Measurements from ENCODE around the gene FKBP7.
A peak's percentile ranks its signal among the peaks of the same experiment; 100 is the strongest.
"Not testable (repeated sequence)": the region's sequence is repeated elsewhere in the genome, so short reads cannot be mapped to it uniquely, and the experiment has no call there.

FKBP7 gene

GRCh38 chr2:178448968-178449661 lies 29.3 kb downstream of the FKBP7 start:
- peak overlapping the region in 5 of 11 experiments; percentile 0 to 98 (median 97); a peak in 4 of 22 replicates for H3K9ac ChIP-seq

GRCh38 chr2:178441426-178441825 lies 37.0 kb downstream of the FKBP7 start:
- Histone ChIP-seq H3K4me1 (no peaks in the 10 kb centered on the region), H3K36me3 (peaks cover 89 to 100% (median 99%) of the 10 kb centered on the region in 11 experiments), H3K9ac (no peak overlapping the region), H3K4me2 (no peak overlapping the region), H3K4me3 (no peak overlapping the region), H3K27ac (no peak overlapping the region), H4K20me1 (peaks cover 0 to 27% (median 10%) of the 10 kb centered on the region in 11 experiments; a peak in 13 of 22 replicates), H3K9me3 (replicated peaks in 1 of 11) (no peaks in the 10 kb centered on the region), H3K27me3 (no peaks in the 10 kb centered on the region)
- no peak for TF ChIP-seq Cebpa-rat (IDR thresholded peaks at IDR 0.05)

More at GRCh38 chr2:178448968-178449661, 29.3 kb downstream of the FKBP7 start:
- peak overlapping the region; percentile 69 to 98 (median 90); a peak in 21 of 22 replicates for H3K4me2 ChIP-seq
- peak overlapping the region in 9 of 10 experiments; percentile 73 to 94 (median 83); a peak in 13 of 20 replicates for H3K4me3 ChIP-seq
- H3K27me3 ChIP-seq: no peaks in the 10 kb centered on the region
- H3K27ac ChIP-seq: no peak overlapping the region; a peak in 1 of 22 replicates
- peaks cover 22 to 34% (median 25%) of the 10 kb centered on the region in 10 experiments for H3K4me1 ChIP-seq
- TF ChIP-seq Cebpa-rat (IDR thresholded peaks at IDR 0.05): no peak
- no peaks in the 10 kb centered on the region for H3K9me3 ChIP-seq (replicated peaks in 1 of 11)
- peaks cover 37 to 53% (median 48%) of the 10 kb centered on the region in 11 experiments for H3K36me3 ChIP-seq
- peaks cover 0 to 52% (median 28%) of the 10 kb centered on the region in 11 experiments; a peak in 16 of 22 replicates for H4K20me1 ChIP-seq

DNA sequence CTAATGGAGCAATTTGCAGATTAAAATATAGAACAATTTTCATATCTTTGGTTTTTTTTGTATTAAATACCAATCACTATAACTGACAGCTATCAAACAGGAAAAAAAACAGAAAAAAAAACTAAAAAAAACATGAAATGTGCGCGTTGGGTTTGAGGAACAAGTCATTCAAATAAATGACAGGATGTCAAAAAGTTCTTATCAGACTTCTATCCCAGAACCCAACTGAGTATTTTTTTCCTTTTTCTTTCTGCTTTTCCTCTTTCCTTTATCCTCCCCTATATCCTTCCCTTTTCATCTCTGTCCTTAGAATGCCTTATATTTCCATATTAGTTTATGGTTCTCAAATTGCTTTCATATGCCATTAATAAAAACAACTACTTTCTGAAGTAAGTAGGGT lies 41.7 kb downstream of the FKBP7 start:
- H3K27me3 ChIP-seq: no peaks in the 10 kb centered on the region

GRCh38 chr2:178429336-178429735 lies 49.1 kb downstream of the FKBP7 start:
- peak in 2 of 11 experiments; percentile 37 to 50; a peak in 3 of 22 replicates for TF ChIP-seq Cebpa-rat (IDR thresholded peaks at IDR 0.05)
- Histone ChIP-seq H3K4me1 (no peaks in the 10 kb centered on the region), H3K4me3 (no peak overlapping the region), H3K27ac (no peak overlapping the region), H3K27me3 (no peaks in the 10 kb centered on the region), H3K9ac (no peak overlapping the region), H3K36me3 (peaks cover 83 to 100% (median 94%) of the 10 kb centered on the region in 11 experiments), H4K20me1 (peaks cover 0 to 5% (median 0%) of the 10 kb centered on the region in 11 experiments; a peak in 3 of 22 replicates), H3K4me2 (no peak overlapping the region), H3K9me3 (replicated peaks in 1 of 11) (peaks cover 7 to 24% (median 16%) of the 10 kb centered on the region in 11 experiments)

More for the DNA sequence above, 41.7 kb downstream of the FKBP7 start:
- Histone ChIP-seq H3K27ac (no peak overlapping the region), H3K4me3 (no peak overlapping the region), H3K36me3 (peaks cover 90 to 100% (median 100%) of the 10 kb centered on the region in 11 experiments), H3K9ac (no peak overlapping the region), H3K4me1 (no peaks in the 10 kb centered on the region), H3K4me2 (no peak overlapping the region), H3K9me3 (replicated peaks in 1 of 11) (no peaks in the 10 kb centered on the region), H4K20me1 (peaks cover 0 to 12% (median 0%) of the 10 kb centered on the region in 11 experiments; a peak in 10 of 22 replicates)
- TF ChIP-seq Cebpa-rat (IDR thresholded peaks at IDR 0.05): no peak

GRCh38 chr2:178428396-178428806 lies 50.0 kb downstream of the FKBP7 start:
- H4K20me1 ChIP-seq: peaks cover 0 to 5% (median 0%) of the 10 kb centered on the region in 11 experiments; a peak in 3 of 22 replicates
- no peak overlapping the region for H3K27ac ChIP-seq
- H3K4me1 ChIP-seq: no peaks in the 10 kb centered on the region
- H3K9me3 ChIP-seq (replicated peaks in 1 of 11): peaks cover 8 to 32% (median 21%) of the 10 kb centered on the region in 11 experiments
- H3K9ac ChIP-seq: no peak overlapping the region
- H3K4me2 ChIP-seq: no peak overlapping the region
- H3K27me3 ChIP-seq: no peaks in the 10 kb centered on the region
- peaks cover 81 to 100% (median 94%) of the 10 kb centered on the region in 11 experiments for H3K36me3 ChIP-seq
- no peak for TF ChIP-seq Cebpa-rat (IDR thresholded peaks at IDR 0.05)
- H3K4me3 ChIP-seq: no peak overlapping the region

- Histone ChIP-seq H3K4me1 (no peaks in the 10 kb centered on the region), H3K36me3 (peaks cover 77 to 100% (median 94%) of the 10 kb centered on the region in 11 experiments), H3K4me3 (no peak overlapping the region), H3K27ac (no peak overlapping the region), H3K4me2 (no peak overlapping the region), H3K27me3 (no peaks in the 10 kb centered on the region), H3K9ac (no peak overlapping the region), H4K20me1 (peaks cover 0 to 5% (median 0%) of the 10 kb centered on the region in 11 experiments; a peak in 3 of 22 replicates), H3K9me3 (replicated peaks in 1 of 11) (peaks cover 8 to 42% (median 30%) of the 10 kb centered on the region in 11 experiments)
- TF ChIP-seq Cebpa-rat (IDR thresholded peaks at IDR 0.05): no peak
These were observed 50.9 kb downstream of the FKBP7 start for GRCh38 chr2:178427458-178427857.

DNA sequence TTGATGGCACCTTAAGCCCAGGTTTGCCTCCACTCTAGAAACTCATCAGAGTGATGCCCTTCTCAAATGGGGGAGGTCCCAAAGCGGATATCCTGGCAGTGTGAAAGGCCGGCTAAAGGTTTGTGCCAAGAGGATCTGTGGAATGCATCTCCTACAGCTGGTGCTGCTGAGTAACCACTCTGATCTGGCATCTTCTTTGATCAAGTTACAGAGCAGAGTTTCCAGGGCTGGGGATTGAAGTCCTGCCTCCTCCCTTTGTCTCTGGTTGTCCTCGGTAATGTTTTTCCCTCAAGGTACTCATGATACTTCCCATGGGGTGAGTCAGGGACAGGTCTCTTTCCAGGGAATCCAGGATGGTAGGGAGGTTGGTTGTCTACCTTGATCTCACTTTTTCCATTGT lies 52.0 kb downstream of the FKBP7 start:
- no peak for TF ChIP-seq Cebpa-rat (IDR thresholded peaks at IDR 0.05)
- H3K9me3 ChIP-seq (replicated peaks in 1 of 11): peaks cover 8 to 52% (median 40%) of the 10 kb centered on the region in 11 experiments
- no peak overlapping the region for H3K4me2 ChIP-seq
- no peaks in the 10 kb centered on the region for H3K27me3 ChIP-seq
- H3K9ac ChIP-seq: no peak overlapping the region
- no peaks in the 10 kb centered on the region for H3K4me1 ChIP-seq
- no peak overlapping the region for H3K27ac ChIP-seq
- H3K36me3 ChIP-seq: peaks cover 70 to 100% (median 94%) of the 10 kb centered on the region in 11 experiments
- H3K4me3 ChIP-seq: no peak overlapping the region
- H4K20me1 ChIP-seq: peaks cover 0 to 5% (median 0%) of the 10 kb centered on the region in 11 experiments; a peak in 3 of 22 replicates

DNA sequence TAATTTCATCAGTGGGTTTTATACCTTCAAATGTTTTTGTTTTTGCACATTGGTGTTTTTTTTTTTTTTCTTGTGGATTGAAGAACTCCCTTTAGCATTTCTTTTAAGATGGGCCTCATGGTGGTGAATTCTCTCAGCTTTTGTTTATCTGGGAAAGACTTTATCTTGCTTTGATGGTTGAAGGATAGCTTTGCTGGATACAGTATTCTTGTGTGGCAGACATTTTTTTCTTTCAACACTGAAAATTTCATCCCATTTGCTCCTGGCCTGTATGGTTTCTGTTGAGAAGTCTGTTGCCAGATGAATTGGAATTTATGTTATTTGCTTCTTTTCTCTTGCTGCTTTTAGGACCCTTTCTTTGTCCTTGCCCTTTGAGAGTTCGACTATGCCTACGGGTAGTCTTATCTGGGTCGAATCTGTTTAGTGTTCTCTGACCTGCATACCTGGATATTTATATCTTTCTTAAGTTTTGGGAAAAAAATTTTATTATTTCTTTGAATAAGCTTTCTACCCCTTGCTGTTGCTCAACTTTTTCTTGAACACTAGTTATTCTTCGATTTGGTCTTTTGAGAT lies 53.1 kb downstream of the FKBP7 start:
- H3K9ac ChIP-seq: no peak overlapping the region
- H3K9me3 ChIP-seq (replicated peaks in 1 of 11): peaks cover 8 to 55% (median 41%) of the 10 kb centered on the region in 11 experiments
- no peak overlapping the region for H3K4me3 ChIP-seq
- H3K36me3 ChIP-seq: peaks cover 69 to 99% (median 94%) of the 10 kb centered on the region in 11 experiments
- peaks cover 3 to 7% (median 4%) of the 10 kb centered on the region in 10 experiments; a peak in 17 of 20 replicates for H3K4me1 ChIP-seq
- no peak for TF ChIP-seq Cebpa-rat (IDR thresholded peaks at IDR 0.05)
- no peak overlapping the region for H3K4me2 ChIP-seq
- H4K20me1 ChIP-seq: peaks cover 0 to 5% (median 0%) of the 10 kb centered on the region in 11 experiments; a peak in 3 of 22 replicates
- no peak overlapping the region for H3K27ac ChIP-seq
- H3K27me3 ChIP-seq: no peaks in the 10 kb centered on the region

GRCh38 chr2:178423746-178424145 lies 54.7 kb downstream of the FKBP7 start:
- H4K20me1 ChIP-seq, H3K27me3 ChIP-seq: not testable (repeated sequence)
- peaks cover 5 to 21% (median 12%) of the 10 kb centered on the region in 10 experiments; a peak in 19 of 20 replicates for H3K4me1 ChIP-seq

More at GRCh38 chr2:178423746-178424145, 54.7 kb downstream of the FKBP7 start:
- not testable (repeated sequence) for H3K4me3 ChIP-seq, H3K4me2 ChIP-seq, H3K27ac ChIP-seq, H3K9ac ChIP-seq
- peaks cover 8 to 55% (median 41%) of the 10 kb centered on the region in 11 experiments for H3K9me3 ChIP-seq (replicated peaks in 1 of 11)
- peaks cover 53 to 94% (median 78%) of the 10 kb centered on the region in 11 experiments for H3K36me3 ChIP-seq
